HG02678 (cell line): ENCODE results near the gene SPTLC2.
A peak's percentile ranks its signal among the peaks of the same experiment; 100 is the strongest.

Experiments used
- ATAC-seq: cut with Tn5 transposase; IDR thresholded peaks from one replicate; pipeline ENCODE4 v1.9.1; 2021; ENCODE audit warnings: mild to moderate bottlenecking, moderate library complexity; ENCODE audit not compliant: unreplicated experiment

Gene SPTLC2

GRCh38 chr14:77474479-77475177, 141.8 kb downstream of the SPTLC2 start:
- no peak for ATAC-seq

DNA sequence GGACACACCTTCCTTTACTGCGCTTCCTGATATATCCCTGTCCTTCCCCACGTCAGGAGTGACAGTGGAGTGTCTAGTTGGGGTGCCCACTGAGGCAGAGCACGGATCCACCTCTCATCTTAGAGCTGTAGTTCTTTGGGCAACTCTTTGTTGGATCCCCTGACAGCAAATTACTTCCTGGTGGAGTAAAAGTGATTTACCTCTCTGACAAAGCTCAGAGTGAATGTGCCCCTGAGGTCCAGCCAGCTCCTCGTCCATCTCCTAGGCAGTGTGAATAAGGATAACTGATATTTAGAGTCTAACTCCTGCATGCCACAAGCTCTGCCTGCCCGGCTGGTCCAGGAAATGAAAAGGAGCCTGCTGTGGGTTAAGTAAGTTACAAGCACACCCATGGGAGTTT, 142.5 kb downstream of the SPTLC2 start:
- no peak for ATAC-seq

DNA sequence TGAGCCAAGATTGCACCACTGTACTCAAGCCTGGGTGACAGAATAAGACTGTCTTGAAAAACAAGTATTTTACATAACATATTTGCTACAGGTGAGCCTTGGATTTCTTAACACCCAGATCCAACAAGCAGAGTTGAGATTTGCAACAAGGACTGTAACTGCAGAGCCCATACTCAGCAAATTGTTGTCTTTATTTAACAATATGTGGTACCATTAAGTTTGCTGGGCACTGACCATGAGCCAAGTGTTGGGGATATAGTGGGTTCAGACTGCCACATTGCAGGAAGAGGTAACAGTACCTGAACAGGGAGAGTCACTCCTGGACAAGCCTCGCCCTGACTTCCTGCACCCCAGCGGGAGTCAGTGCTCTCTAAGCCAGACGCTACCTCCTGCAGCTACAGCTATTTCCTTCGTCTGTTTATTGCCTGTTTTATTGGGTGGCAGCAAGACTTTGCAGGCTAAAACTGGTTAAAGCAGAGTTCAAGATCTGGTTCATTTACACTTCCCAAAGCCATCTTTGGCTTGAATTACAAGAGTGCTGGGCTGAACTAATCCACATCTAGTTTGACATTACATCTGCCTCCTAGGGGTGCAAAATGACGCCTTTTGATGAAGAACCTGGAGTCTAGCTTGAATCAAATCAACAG, 146.1 kb downstream of the SPTLC2 start:
- ATAC-seq: no peak

- ATAC-seq: no peak
Observed at GRCh38 chr14:77469539-77469938, 146.9 kb downstream of the SPTLC2 start.

- no peak for ATAC-seq
Observed at GRCh38 chr14:77469067-77469505, 147.4 kb downstream of the SPTLC2 start.

GRCh38 chr14:77467801-77468200, 148.6 kb downstream of the SPTLC2 start:
- ATAC-seq: no peak

DNA sequence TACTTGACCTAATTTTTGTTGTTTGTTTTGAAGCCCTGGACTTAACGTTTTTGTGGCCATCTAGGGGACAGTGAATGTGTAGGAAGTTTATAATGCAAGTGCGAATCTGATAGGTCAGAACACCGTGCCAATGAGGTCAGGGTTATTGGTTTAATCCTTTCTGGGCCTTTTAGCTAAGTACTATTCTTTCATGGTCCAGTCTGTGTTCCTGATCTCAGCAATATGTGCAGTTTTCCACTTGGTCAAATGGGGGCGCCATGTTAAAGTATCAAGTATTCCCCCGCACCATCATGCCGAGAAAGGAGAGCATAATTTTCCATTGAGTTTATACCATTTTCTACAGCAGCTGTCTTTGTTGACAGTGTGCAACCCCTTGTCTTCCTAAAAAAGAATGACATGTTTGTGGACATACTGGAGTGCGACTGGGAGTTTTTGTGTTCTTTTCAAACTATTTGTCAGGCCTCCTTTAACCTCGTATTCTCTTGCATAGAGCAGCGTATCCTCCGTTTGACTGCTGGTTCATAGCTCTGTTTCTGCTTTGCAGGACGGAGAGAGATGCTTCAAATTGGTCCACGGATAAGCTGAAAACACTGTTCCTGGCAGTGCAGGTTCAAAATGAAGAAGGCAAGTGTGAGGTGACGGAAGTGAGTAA, 157.2 kb downstream of the SPTLC2 start:
- no peak for ATAC-seq

DNA sequence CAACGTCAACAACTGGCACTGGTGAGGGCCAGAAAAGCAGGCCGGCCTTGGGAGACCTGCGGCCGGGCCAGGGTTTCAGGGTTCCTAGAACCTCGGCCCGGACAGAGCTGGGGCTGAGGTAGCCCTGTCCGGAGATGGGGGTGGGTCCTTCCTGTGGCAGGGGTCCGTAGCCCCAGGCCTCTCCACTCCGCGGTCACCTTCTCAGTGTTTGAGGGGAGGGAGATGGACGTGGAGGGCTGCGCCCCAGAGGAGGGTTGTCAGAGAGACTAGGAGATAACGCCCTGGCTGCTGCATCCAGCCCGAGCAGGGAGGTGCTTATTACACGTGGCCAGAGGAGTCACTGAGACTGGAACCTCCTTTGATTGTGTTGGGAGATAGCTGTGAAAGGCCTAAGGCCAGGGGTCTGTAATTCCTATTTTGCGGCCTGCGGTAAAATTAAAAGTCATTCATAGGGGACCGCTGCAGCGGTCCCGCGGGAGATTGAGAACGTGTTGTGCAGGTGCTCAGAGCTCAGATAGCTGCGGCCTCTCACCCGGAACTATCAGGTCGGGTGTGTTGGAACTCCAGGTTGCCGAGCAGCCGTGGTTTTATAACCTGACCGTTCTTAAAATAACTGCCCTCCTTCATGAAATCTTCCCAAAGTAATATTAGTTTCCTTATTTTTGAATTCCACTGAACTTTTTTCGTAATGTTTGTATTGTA, 158.0 kb downstream of the SPTLC2 start:
- peak; percentile 14 for ATAC-seq

GRCh38 chr14:77457522-77458248, 158.8 kb downstream of the SPTLC2 start, which contains the start of the genes AHSA1 and VIPAS39:
Gene AHSA1 (plus strand): TSS chr14:77458093. CDS start chr14:77458190, 97 bp downstream.
Gene VIPAS39 (minus strand): TSS chr14:77457601. CDS start chr14:77454102, 3,499 bp downstream.
- peak; percentile 91 for ATAC-seq

DNA sequence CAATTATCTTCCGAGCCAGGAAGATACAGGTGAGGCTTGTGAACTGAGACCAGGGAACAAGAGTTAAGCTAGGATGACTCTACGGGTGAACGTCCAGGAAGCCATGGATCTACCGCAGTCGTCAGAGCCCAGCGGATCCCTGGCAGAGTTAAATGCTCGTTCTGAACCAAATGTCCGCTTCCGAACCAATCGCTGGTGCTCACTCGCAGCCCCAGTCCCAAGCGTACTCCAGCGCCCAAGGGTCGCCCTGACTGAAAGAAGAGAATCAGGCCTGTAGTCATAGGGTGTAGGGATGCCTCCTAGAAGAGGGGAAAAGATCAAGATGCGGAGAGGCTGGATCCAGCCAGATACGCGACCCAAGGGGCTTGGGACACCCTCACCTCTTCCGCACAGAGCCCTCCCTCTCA, 159.3 kb downstream of the SPTLC2 start:
- no peak for ATAC-seq
